Neural progenitor cell (in vitro differentiated cells): Measurements from ENCODE around the gene ENO1. TPM values are rescaled to one million over a fixed set of nuclear protein-coding genes. Genes with fewer than 3 reads are reported as not detected.
"Not testable (repeated sequence)": the region's sequence is repeated elsewhere in the genome, so short reads cannot be mapped to it uniquely, and the experiment has no call there.

ENCODE experiments used
- DNase-seq: peaks from one replicate; pipeline ENCODE4 v3.0.0-alpha.2; 2016; ENCODE audit warnings: low spot score
- H2AFZ ChIP-seq: fragments of 200-600 bp; sonication (generic); replicated peaks from 2 replicates; pipeline ENCODE4 v1.6.1; 2016; ENCODE audit warnings: antibody characterized with exemption
- H3F3A ChIP-seq: fragments of 200-600 bp; sonication (generic); 2 replicates; pipeline ENCODE4 v1.6.1; 2016; ENCODE audit warnings: antibody characterized with exemption, low read depth
- H3K27ac ChIP-seq: fragments of 200-600 bp; sonication (generic); 2 replicates; pipeline ENCODE4 v1.5.1; 2016; ENCODE audit warnings: mild to moderate bottlenecking
- H3K27me3 ChIP-seq: fragments of 200-600 bp; sonication (generic); 2 replicates; pipeline ENCODE4 v1.6.1; 2016; ENCODE audit warnings: mild to moderate bottlenecking, moderate library complexity
- H3K36me3 ChIP-seq: fragments of 200-600 bp; sonication (generic); 2 replicates; pipeline ENCODE4 v1.5.1; 2016
- H3K4me1 ChIP-seq: fragments of 200-600 bp; sonication (generic); 2 replicates; pipeline ENCODE4 v1.6.1; 2016; ENCODE audit warnings: mixed run types
- H3K4me2 ChIP-seq: fragments of 200-600 bp; sonication (generic); 2 replicates; pipeline ENCODE4 v1.6.1; 2016
- H3K4me3 ChIP-seq: fragments of 200-600 bp; sonication (generic); 2 replicates; pipeline ENCODE4 v1.5.1; 2016
- H3K79me2 ChIP-seq: fragments of 200-600 bp; sonication (generic); 2 replicates; pipeline ENCODE4 v1.6.1; 2016; ENCODE audit warnings: low read depth
- H3K9ac ChIP-seq: fragments of 200-600 bp; sonication (generic); 2 replicates; pipeline ENCODE4 v1.6.1; 2016
- H3K9me3 ChIP-seq: fragments of 200-600 bp; sonication (generic); 2 replicates; pipeline ENCODE4 v1.5.1; 2016; ENCODE audit warnings: low read depth
- H4K20me1 ChIP-seq: fragments of 200-600 bp; sonication (generic); 2 replicates; pipeline ENCODE4 v1.6.1; 2016; ENCODE audit warnings: low read depth
- H3K27ac Mint-ChIP-seq: 3 replicates; pipeline ENCODE4 v1.8.0; 2021; ENCODE audit warnings: mixed read lengths
- H3K27me3 Mint-ChIP-seq: 2 replicates; pipeline ENCODE4 v1.8.0; 2022; ENCODE audit warnings: low read depth, mild to moderate bottlenecking, inconsistent platforms, moderate library complexity, mixed read lengths; ENCODE audit not compliant: insufficient read depth
- H3K36me3 Mint-ChIP-seq: 3 replicates; pipeline ENCODE4 v1.8.0; 2021; ENCODE audit warnings: mixed read lengths
- H3K4me1 Mint-ChIP-seq: 3 replicates; pipeline ENCODE4 v1.8.0; 2021; ENCODE audit warnings: mixed read lengths
- H3K4me3 Mint-ChIP-seq: 3 replicates; pipeline ENCODE4 v1.8.0; 2021; ENCODE audit warnings: mild to moderate bottlenecking, moderate library complexity, mixed read lengths
- H3K9me3 Mint-ChIP-seq: 3 replicates; pipeline ENCODE4 v1.8.0; 2020; ENCODE audit warnings: mixed read lengths
- CTCF ChIP-seq: fragments of 200-600 bp; sonication (generic); IDR thresholded peaks from 2 replicates; pipeline ENCODE4 v1.5.1; 2017; ENCODE audit warnings: antibody characterized with exemption, mild to moderate bottlenecking
- EZH2 ChIP-seq: fragments of 200-600 bp; sonication (generic); IDR thresholded peaks from 2 replicates; pipeline ENCODE4 v1.6.1; 2017; ENCODE audit warnings: antibody characterized with exemption, mild to moderate bottlenecking, moderate library complexity
- EZH2phosphoT487 ChIP-seq: fragments of 200-600 bp; sonication (generic); IDR thresholded peaks from 2 replicates; pipeline ENCODE4 v1.6.1; 2017; ENCODE audit warnings: antibody characterized with exemption
- total RNA-seq: library from RNA; depleted of rRNA; stranded (reverse); fragments of >200 nt; gene quantifications from 2 replicates; pipeline ENCODE4 v1.2.3, GENCODE V29; 2015; ENCODE audit warnings: low replicate concordance

Gene ENO1
- total RNA-seq, 1 donor from 2014 or later, result 1,414 TPM

- no peak overlapping the region for H2AFZ ChIP-seq
- no peak overlapping the region for H3K4me3 ChIP-seq
- no peak for DNase-seq
- peaks cover 11% of the 10 kb centered on the region for H3K4me1 ChIP-seq
- no peaks in the 10 kb centered on the region for H3F3A ChIP-seq
- H3K27ac ChIP-seq, result no peak overlapping the region
- H3K27me3 ChIP-seq, result no peaks in the 10 kb centered on the region
- Mint-ChIP-seq H3K27me3 (peaks cover 6% of the 10 kb centered on the region), H3K27ac (peak overlapping the region; percentile 57), H3K9me3 (peaks cover 2% of the 10 kb centered on the region), H3K36me3 (no peaks in the 10 kb centered on the region), H3K4me1 (peaks cover 30% of the 10 kb centered on the region), H3K4me3 (no peak overlapping the region)
- no peaks in the 10 kb centered on the region for H3K36me3 ChIP-seq
- no peaks in the 10 kb centered on the region for H4K20me1 ChIP-seq
- no peak overlapping the region for H3K9ac ChIP-seq
- H3K9me3 ChIP-seq, result no peaks in the 10 kb centered on the region
- TF ChIP-seq CTCF (no peak), EZH2phosphoT487 (no peak), EZH2 (no peak)
- no peak overlapping the region for H3K4me2 ChIP-seq
- H3K79me2 ChIP-seq, result no peaks in the 10 kb centered on the region
Measured at GRCh38 chr1:8903908-8904650, 25.6 kb upstream of the ENO1 start.

GRCh38 chr1:8903410-8903809 is 24.9 kb upstream of the ENO1 start:
- TF ChIP-seq EZH2phosphoT487 (no peak), EZH2 (no peak), CTCF (no peak)
- Mint-ChIP-seq H3K4me3 (no peak overlapping the region), H3K36me3 (no peaks in the 10 kb centered on the region), H3K9me3 (peaks cover 4% of the 10 kb centered on the region), H3K27me3 (peaks cover 7% of the 10 kb centered on the region), H3K4me1 (peaks cover 24% of the 10 kb centered on the region), H3K27ac (peak overlapping the region; percentile 57)
- Histone ChIP-seq H3K27ac (no peak overlapping the region), H3K9ac (no peak overlapping the region), H3K79me2 (no peaks in the 10 kb centered on the region), H3K27me3 (no peaks in the 10 kb centered on the region), H2AFZ (no peak overlapping the region), H3F3A (no peaks in the 10 kb centered on the region), H3K36me3 (no peaks in the 10 kb centered on the region), H3K4me1 (peaks cover 5% of the 10 kb centered on the region), H3K9me3 (no peaks in the 10 kb centered on the region), H4K20me1 (no peaks in the 10 kb centered on the region), H3K4me2 (no peak overlapping the region), H3K4me3 (no peak overlapping the region)
- no peak for DNase-seq

- no peak for DNase-seq
- TF ChIP-seq EZH2, result no peak
- TF ChIP-seq CTCF, result no peak
- no peak for TF ChIP-seq EZH2phosphoT487
- no peak overlapping the region for H3K27ac Mint-ChIP-seq
- no peaks in the 10 kb centered on the region for H3K79me2 ChIP-seq
- H3K27ac ChIP-seq, result no peak overlapping the region
- H3K4me2 ChIP-seq, result no peak overlapping the region
- H3K27me3 Mint-ChIP-seq, result peaks cover 10% of the 10 kb centered on the region
- no peaks in the 10 kb centered on the region for H4K20me1 ChIP-seq
- H3K36me3 Mint-ChIP-seq, result no peaks in the 10 kb centered on the region
- peaks cover 4% of the 10 kb centered on the region for H3K9me3 Mint-ChIP-seq
- H3K4me3 ChIP-seq, result no peak overlapping the region
- no peaks in the 10 kb centered on the region for H3K27me3 ChIP-seq
- no peaks in the 10 kb centered on the region for H3K4me1 ChIP-seq
- H3K4me1 Mint-ChIP-seq, result peaks cover 17% of the 10 kb centered on the region
- H3K4me3 Mint-ChIP-seq, result no peak overlapping the region
- no peak overlapping the region for H2AFZ ChIP-seq
- no peaks in the 10 kb centered on the region for H3K9me3 ChIP-seq
- no peaks in the 10 kb centered on the region for H3F3A ChIP-seq
- H3K36me3 ChIP-seq, result no peaks in the 10 kb centered on the region
- no peak overlapping the region for H3K9ac ChIP-seq
Measured at GRCh38 chr1:8902765-8903164, 24.3 kb upstream of the ENO1 start.

- not testable (repeated sequence) for H3K27ac Mint-ChIP-seq, H3K79me2 ChIP-seq, H3K27ac ChIP-seq, H4K20me1 ChIP-seq, H3K9ac ChIP-seq, H3K9me3 Mint-ChIP-seq, H3K4me3 ChIP-seq, H3K4me3 Mint-ChIP-seq, H2AFZ ChIP-seq, H3F3A ChIP-seq, H3K4me2 ChIP-seq, H3K4me1 ChIP-seq, H3K36me3 Mint-ChIP-seq, H3K27me3 ChIP-seq, H3K9me3 ChIP-seq, DNase-seq, H3K36me3 ChIP-seq, H3K4me1 Mint-ChIP-seq
- H3K27me3 Mint-ChIP-seq, result peaks cover 10% of the 10 kb centered on the region
Measured at GRCh38 chr1:8900684-8901083, 22.2 kb upstream of the ENO1 start.
